HepG2 (cell line): ENCODE measurements around the gene ARAP1. TPM values are rescaled to one million over a fixed set of nuclear protein-coding genes. Genes with fewer than 3 reads are reported as not detected.

Source experiments
- ATAC-seq: fragments of 200-7000 bp; cut with Tn5 transposase; 3 replicates; pipeline ENCODE4 v1.9.1; 2020; ENCODE audit warnings: mild to moderate bottlenecking, moderate library complexity
- BruUV-seq: library from RNA; stranded (reverse); fragments of 400-500 nt; replicated peaks from 2 replicates; lab custom pipeline; 2021; lab: Mats Ljungman, UMichigan
- CTCF ChIA-PET: fragments of 300-600 bp; formaldehyde crosslinking; extraction: SDS; loops from one replicate; lab custom pipeline; 2021; ENCODE audit warnings: low total read pairs, inconsistent platforms, low intra/inter-chr PET ratio; lab: Yijun Ruan, JAX
- POLR2A ChIA-PET: fragments of 350-600 bp; sonication (Branson Sonifier 250); formaldehyde crosslinking; loops from one replicate; lab custom pipeline; 2020; ENCODE audit warnings: antibody characterized with exemption, inconsistent platforms; lab: Yijun Ruan, JAX
- DNase-seq: peaks from one replicate; pipeline ENCODE4 v3.0.0-alpha.2; 2015; ENCODE audit warnings: low spot score
- FAIRE-seq: peaks from 3 replicates; lab custom pipeline; 2011; peaks lifted over from hg19 to GRCh38; lab: Jason Lieb, UNC
- H2AFZ ChIP-seq: one replicate; pipeline ENCODE4 v1.6.1; 2011; ENCODE audit warnings: low read length, inconsistent platforms
- H3K27ac ChIP-seq: fragments of 300-600 bp; 3 replicates; pipeline ENCODE4 v1.8.0; 2011; ENCODE audit warnings: mixed run types, mild to moderate bottlenecking, mixed read lengths, low read length, inconsistent platforms; ENCODE audit not compliant: insufficient read depth; ENCODE audit errors: extremely low read length
- H3K27me3 ChIP-seq, 2 experiments: fragments of 200-600 bp in 1 of 2; 2 replicates in 1 of 2; 3 replicates in 1 of 2; pipeline versions ENCODE4 v1.6.0 to v1.8.0; 2011; ENCODE audit warnings: low read length in 2 of 2, mild to moderate bottlenecking in 2 of 2, moderate library complexity in 2 of 2, inconsistent platforms in 1 of 2; ENCODE audit not compliant: insufficient read depth in 2 of 2, control insufficient read depth in 1 of 2
- H3K36me3 ChIP-seq, 2 experiments: fragments of 200-600 bp in 1 of 2; replicated peaks in 1 of 2; 2 replicates in 1 of 2; 3 replicates in 1 of 2; pipeline versions ENCODE4 v1.5.1 to v1.8.0; 2011; ENCODE audit warnings: low read length in 2 of 2, inconsistent platforms in 1 of 2; ENCODE audit not compliant: insufficient read depth in 2 of 2, control insufficient read depth in 1 of 2
- H3K4me1 ChIP-seq: 2 replicates; pipeline ENCODE4 v1.5.1; 2012; ENCODE audit warnings: low read length, inconsistent platforms; ENCODE audit not compliant: insufficient read depth
- H3K4me2 ChIP-seq: 2 replicates; pipeline ENCODE4 v1.6.0; 2011; ENCODE audit warnings: low read depth, low read length, inconsistent platforms
- H3K4me3 ChIP-seq, 3 experiments: fragments of 200-600 bp in 1 of 3; sonication (generic), shearing (Covaris generic) in 1 of 3; replicated peaks in 1 of 3; 2 replicates each; pipeline ENCODE4 v1.5.1; 2011 to 2016; ENCODE audit warnings: low read length in 3 of 3, inconsistent platforms in 2 of 3, low read depth in 2 of 3, mild to moderate bottlenecking in 2 of 3, control low read depth in 1 of 3, mixed read lengths in 1 of 3; ENCODE audit not compliant: insufficient read depth in 1 of 3
- H3K79me2 ChIP-seq: one replicate; pipeline ENCODE4 v1.6.1; 2011; ENCODE audit warnings: low read length, inconsistent platforms; ENCODE audit not compliant: insufficient read depth
- H3K9ac ChIP-seq: 2 replicates; pipeline ENCODE4 v1.6.0; 2011; ENCODE audit warnings: mild to moderate bottlenecking, low read depth, low read length, inconsistent platforms; ENCODE audit not compliant: insufficient read depth
- H3K9me3 ChIP-seq: 2 replicates; pipeline ENCODE4 v1.5.1; 2012; ENCODE audit warnings: mild to moderate bottlenecking, low read length
- H4K20me1 ChIP-seq: 2 replicates; pipeline ENCODE4 v1.6.0; 2011; ENCODE audit warnings: inconsistent platforms, mild to moderate bottlenecking, low read length, moderate library complexity; ENCODE audit not compliant: insufficient read depth
- ARNTL ChIP-seq: sonication (generic); formaldehyde crosslinking; IDR thresholded peaks from 2 replicates; pipeline ENCODE4 v1.4.0; 2020; ENCODE audit warnings: mild to moderate bottlenecking, missing genetic modification reagents
- GABPB1 ChIP-seq: IDR thresholded peaks from 2 replicates; pipeline ENCODE4 v1.6.1; 2016; ENCODE audit warnings: mild to moderate bottlenecking, missing genetic modification reagents, moderate library complexity, missing compliant biosample characterization
- POLR2A ChIP-seq, 2 experiments: IDR thresholded peaks; 2 replicates each; pipeline ENCODE4 v1.6.1; 2011; ENCODE audit warnings: low read depth in 2 of 2, low read length in 2 of 2, mild to moderate bottlenecking in 1 of 2, moderate library complexity in 1 of 2; ENCODE audit not compliant: insufficient read depth in 1 of 2
- ZNF513 ChIP-seq: sonication (generic); formaldehyde crosslinking; conservative IDR thresholded peaks from 2 replicates; pipeline ENCODE4 v1.5.0; 2020; ENCODE audit warnings: missing genetic modification reagents
- ZNF609 ChIP-seq: sonication (generic); formaldehyde crosslinking; IDR thresholded peaks from 2 replicates; pipeline ENCODE4 v1.4.0; 2020; ENCODE audit warnings: mild to moderate bottlenecking, missing genetic modification reagents, borderline replicate concordance
- ZNF75D ChIP-seq: sonication (generic); formaldehyde crosslinking; IDR thresholded peaks from 2 replicates; pipeline ENCODE4 v1.8.1; 2023; ENCODE audit warnings: missing genetic modification reagents, mild to moderate bottlenecking, borderline replicate concordance
- WGBS: methylation state at CpG from one replicate; pipeline ENCODE4 v1.1.6; 2017; ENCODE audit warnings: low lambda C conversion rate; 5-methylcytosine and 5-hydroxymethylcytosine counted together
- in situ Hi-C: cut with HindIII; loops from 2 replicates; pipeline ENCODE4 v1.10.0; 2017; ENCODE audit warnings: low pct_unique_long_range_greater_than_20kb; ENCODE audit not compliant: extremely low pct_ligation_motif_present
- intact Hi-C: fragments of 100-400 bp; cut with micrococcal nuclease; formaldehyde crosslinking; loops from one replicate; pipeline ENCODE4 v1.10.0; 2022; ENCODE audit not compliant: unreplicated experiment
- polyA plus RNA-seq, 8 experiments: library from polyadenylated mRNA; depleted of rRNA in 3 of 8; stranded (reverse) in 7 of 8; unstranded in 1 of 8; fragments of >200 nt; fragmentation: Illumina TruSeq in 4 of 8; extraction: Trizol in 4 of 8; gene quantifications; 2 replicates each; pipeline versions ENCODE4 v1.2.1 to v1.2.3, GENCODE V29; 2011 to 2016; ENCODE audit warnings: low read depth in 4 of 8, missing spikeins in 1 of 8, mixed read lengths in 1 of 8; ENCODE audit not compliant: insufficient read depth in 1 of 8
- total RNA-seq, 5 experiments: library from RNA; depleted of rRNA; stranded (reverse); fragments of >200 nt; fragmentation: Illumina TruSeq; extraction: Trizol; gene quantifications; 2 replicates each; pipeline ENCODE4 v1.2.3, GENCODE V29; 2016; ENCODE audit warnings: low read depth in 1 of 5

Gene ARAP1
- total and polyA plus RNA-seq, 2 of the 13 experiments (the other 11 are each of a cell fraction or from before 2014, with no cell fraction given) = 43.2 to 55.5 TPM

- no peaks in the 10 kb centered on the region for H3K27me3 ChIP-seq
- H3K4me2 ChIP-seq = no peak overlapping the region
- H3K36me3 ChIP-seq = peaks cover 5 to 32% of the 10 kb centered on the region in 2 experiments; a peak in 4 of 5 replicates
- no TSS peak for BruUV-seq
- 98% methylated on average over 8 of the region's 10 CpGs for WGBS
- intact Hi-C loops = no loop called here
- H3K9me3 ChIP-seq = no peaks in the 10 kb centered on the region
- ChIA-PET CTCF (no interaction called here), POLR2A (no interaction called here)
- no peak overlapping the region for H3K27ac ChIP-seq
- ATAC-seq (no peak), DNase-seq (no peak), FAIRE-seq (no peak)
- H3K79me2 ChIP-seq = peaks cover 86% of the 10 kb centered on the region
- peaks cover 6% of the 10 kb centered on the region; the same call in 1 of the 2 replicates for H4K20me1 ChIP-seq
- TF ChIP-seq ZNF513 = no peak
- no peak for TF ChIP-seq ZNF609 (CRISPR knock-in tag)
- no peak for TF ChIP-seq GABPB1
- no peak for TF ChIP-seq ZNF75D (CRISPR knock-in tag)
- TF ChIP-seq POLR2A (IDR thresholded peaks at IDR 0.05; ENCODE audit: insufficient read depth in 1 of 2, low read depth in 2 of 2, low read length in 2 of 2) = no peak
- no peak for TF ChIP-seq ARNTL (CRISPR knock-in tag)
- H2AFZ ChIP-seq = no peak overlapping the region
- in situ Hi-C loops = no loop called here
- no peak overlapping the region for H3K4me3 ChIP-seq
- H3K4me1 ChIP-seq = peaks cover 64% of the 10 kb centered on the region
- no peak overlapping the region for H3K9ac ChIP-seq
These were observed 12.8 kb downstream of the ARAP1 start for GRCh38 chr11:72739240-72740059.
